Esophagus squamous epithelium (tissue), 4 donors: ENCODE measurements around the gene AJUBA.

Experiments
- CTCF ChIP-seq, 6 experiments: fragments of 450-650 bp in 4 of 6; fragments of 200-600 bp in 2 of 6; sonication (generic) in 2 of 6; IDR thresholded peaks; one replicate each; pipeline ENCODE4 v1.5.1; 2016 to 2019; ENCODE audit warnings: antibody characterized with exemption in 6 of 6, mild to moderate bottlenecking in 4 of 6, moderate library complexity in 4 of 6
- POLR2A ChIP-seq, 4 donors: fragments of 450-650 bp; IDR thresholded peaks; one replicate each; pipeline ENCODE4 v1.6.1; 2017; ENCODE audit warnings: antibody characterized with exemption in 4 of 4, mild to moderate bottlenecking in 4 of 4, moderate library complexity in 3 of 4

DNA sequence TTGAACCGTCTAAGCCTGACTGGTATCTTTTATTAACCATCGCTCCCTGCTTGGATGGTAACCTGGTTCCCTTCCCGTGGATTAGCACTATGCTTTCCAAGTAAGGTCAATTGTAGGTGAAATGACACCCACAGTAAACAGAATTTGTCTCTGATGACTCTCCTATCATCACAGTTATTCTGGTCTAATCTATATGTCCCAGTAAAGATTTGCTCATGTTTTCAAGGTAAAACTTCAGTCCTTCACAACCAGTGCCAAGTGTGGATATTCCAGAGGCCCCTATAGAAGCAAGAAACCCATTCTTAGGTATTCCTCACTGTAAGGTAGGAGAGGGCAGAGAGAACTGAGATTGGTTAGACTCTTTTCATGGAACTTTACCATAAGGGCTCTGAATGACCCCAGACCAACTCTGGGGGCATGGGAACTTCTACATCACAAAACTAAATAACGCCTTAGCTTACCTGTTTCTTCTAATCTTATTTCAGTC, 15.5 kb downstream of the AJUBA start:
- TF ChIP-seq CTCF (IDR thresholded peaks at IDR 0.05) (no peak), POLR2A (IDR thresholded peaks at IDR 0.05) (no peak)
